HG02763 (cell line): Measurements from ENCODE around the gene PPP1R1C.
"Not testable (repeated sequence)": the region's sequence is repeated elsewhere in the genome, so short reads cannot be mapped to it uniquely, and the experiment has no call there.

ENCODE experiments used
- ATAC-seq: cut with Tn5 transposase; IDR thresholded peaks from one replicate; pipeline ENCODE4 v1.9.1; 2021; ENCODE audit warnings: mild to moderate bottlenecking, moderate library complexity; ENCODE audit not compliant: unreplicated experiment

Gene PPP1R1C, protein sequence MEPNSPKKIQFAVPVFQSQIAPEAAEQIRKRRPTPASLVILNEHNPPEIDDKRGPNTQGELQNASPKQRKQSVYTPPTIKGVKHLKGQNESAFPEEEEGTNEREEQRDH

GRCh38 chr2:181985632-181986205 is at the start of gene PPP1R1C:
PPP1R1C (plus strand) TSS chr2:181985853; CDS start chr2:181986111, 258 bp downstream.
- ATAC-seq = no peak

- no peak for ATAC-seq
These were observed 48.2 kb upstream of the PPP1R1C start for GRCh38 chr2:181937473-181937872.

DNA sequence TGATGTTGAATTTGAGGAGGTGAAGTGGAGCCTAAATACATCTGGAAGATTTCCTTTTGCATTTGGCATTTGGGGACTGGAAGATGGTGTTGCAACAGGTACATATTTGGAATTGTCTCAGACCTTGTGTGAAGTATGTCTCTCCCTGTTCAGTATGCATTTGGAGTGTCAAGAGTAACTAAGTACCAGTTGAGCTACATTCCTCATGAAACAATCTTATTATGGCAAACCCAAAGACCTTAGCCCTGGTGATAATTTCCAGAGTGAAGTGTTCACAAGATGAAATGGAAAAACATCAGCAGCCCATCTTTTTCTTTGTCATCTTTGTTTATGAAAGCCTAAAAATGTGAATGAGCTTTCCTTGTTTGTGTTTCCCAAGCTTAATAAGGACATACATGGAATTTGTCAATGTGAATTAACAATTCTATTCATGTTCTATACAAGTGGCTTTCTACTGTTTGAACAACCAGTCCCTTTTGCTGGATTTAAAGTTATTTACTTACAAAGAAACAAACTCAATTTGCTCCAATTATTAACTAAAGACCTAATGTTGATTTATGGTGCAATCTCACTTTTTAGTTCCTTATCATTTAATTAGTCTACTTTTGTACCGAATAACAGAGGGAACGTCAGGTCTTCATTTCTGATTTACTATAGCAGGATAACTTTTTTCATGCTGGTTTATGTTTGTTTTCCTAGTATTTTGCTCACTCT is 42.1 kb upstream of the PPP1R1C start:
- no peak for ATAC-seq

GRCh38 chr2:181944164-181944913 is 41.3 kb upstream of the PPP1R1C start:
- ATAC-seq = no peak

DNA sequence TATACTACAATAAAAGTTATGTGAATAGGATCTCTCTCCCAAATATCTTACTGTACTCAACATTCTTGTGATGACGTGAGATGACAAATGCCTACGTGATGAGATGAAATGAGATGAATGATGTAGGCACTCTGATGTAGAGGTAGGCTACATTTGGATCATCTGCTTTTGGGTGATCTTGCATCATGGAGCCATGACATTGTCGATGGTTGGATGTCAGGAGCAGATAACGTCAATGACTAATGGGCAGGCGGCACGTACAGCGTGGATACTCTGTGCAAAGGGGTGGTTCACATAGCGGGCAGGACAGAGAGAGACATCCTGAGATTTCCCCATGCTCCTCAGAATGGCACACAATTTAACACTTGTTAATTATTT is 40.8 kb upstream of the PPP1R1C start:
- ATAC-seq = no peak

DNA sequence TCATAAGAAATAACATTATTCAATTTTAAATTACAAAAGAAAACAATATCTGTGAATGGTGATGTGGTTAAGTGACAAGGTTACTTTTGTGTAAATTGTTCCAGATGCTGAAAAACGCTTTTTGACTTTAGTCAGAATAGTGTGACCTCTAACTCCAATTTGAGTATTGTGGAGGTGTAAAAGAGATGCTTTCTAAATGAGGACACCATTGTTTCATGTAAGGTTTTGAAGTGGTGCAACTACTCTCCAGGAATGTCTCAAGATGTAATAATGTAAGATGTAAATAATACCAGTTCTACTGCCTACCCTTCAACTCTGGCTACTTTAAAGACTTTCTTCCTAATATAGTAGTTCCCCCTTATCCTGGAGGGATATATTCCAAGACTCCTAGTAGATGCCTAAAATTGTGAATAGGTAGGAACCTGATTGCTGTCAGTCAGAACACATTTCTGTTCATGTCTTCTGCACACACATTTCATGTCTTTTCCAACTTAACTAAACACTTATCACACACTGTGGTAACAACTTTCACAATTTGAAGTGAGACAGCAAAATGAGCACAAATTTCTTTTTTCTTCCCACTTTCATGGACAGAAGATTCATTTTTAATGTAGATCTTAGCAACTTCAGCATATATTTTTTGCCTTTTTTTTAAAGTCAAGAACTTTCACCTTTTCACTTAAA is 39.1 kb upstream of the PPP1R1C start:
- ATAC-seq = no peak

DNA sequence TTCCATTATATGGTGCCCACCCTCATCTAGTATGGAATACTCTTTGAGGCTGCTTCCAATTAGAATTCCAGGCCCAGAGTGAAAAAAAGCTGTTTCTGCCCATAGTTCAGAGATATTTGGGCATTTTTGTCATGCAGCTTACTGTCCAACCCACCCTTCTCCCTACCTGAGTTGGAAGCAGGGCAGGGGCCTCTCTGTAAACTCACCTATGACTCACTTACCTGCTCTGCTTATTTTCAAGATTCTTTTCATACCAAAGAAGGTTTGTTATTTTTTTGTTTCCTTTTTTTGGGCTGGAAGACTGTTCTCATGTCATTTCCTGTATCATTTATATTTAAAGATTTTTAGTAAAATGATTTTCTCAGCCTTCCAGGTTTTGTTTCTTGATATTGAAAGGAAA is 38.4 kb upstream of the PPP1R1C start:
- ATAC-seq = no peak

DNA sequence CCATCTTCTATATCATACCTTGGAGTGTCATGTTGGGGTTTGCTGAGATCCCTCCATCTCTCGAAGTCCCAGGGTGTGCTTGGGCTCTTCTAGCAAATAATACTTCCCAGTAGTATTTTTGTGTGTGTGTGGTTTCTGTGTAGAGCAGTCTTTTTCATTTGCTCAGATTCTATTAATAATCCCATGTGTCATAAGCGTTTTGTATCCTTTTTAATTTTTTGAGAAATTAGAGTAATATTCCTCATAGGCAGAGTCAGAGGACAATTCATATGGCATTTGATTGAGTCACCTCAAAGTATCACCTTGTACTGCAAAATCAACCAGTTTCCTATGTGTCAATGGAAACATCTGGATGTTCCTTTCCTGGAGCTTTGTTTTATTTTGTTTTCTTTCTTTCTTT is 37.4 kb upstream of the PPP1R1C start:
- ATAC-seq = no peak

GRCh38 chr2:181949047-181949446 is 36.6 kb upstream of the PPP1R1C start:
- no peak for ATAC-seq

DNA sequence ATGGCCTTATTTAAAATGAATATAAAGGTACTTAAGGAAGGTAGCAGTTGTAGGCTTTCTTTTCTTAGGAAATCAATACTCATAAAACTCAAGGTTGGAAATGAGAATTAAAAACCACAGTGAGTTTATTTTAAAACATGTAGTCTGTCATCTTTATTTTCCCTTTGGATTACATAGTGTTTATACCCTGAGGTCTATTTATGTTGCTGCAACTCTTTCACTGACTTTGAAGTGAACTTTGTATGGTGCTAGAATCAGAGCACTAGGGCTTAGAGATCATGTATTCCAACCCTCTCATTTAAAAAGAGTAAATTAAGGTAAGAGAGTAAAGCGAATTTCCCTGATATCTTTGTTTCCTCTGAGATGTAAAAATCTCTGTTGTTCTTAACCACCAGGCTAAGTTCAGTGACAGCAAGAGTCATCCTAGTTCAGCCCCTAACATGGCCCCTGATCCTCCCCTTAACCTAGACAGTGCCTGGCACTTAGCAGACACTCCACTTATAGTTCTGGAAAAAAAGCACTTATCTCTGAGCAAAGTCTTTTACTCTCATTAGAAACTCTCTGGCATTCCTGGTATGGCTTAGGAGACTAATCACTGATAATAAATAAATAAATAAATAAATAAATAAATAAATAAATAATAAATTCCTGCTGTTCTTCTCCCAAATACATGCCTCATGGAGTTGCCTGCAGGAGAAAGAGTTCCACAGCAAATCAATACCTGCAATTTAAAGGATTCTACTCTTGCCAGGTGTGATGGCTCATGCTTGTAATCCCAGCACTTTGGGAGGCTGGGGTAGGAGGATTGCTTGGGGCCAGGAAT is 33.0 kb upstream of the PPP1R1C start:
- ATAC-seq = no peak

- ATAC-seq = peak; percentile 65
These were observed 31.6 kb upstream of the PPP1R1C start for GRCh38 chr2:181953881-181954537.

DNA sequence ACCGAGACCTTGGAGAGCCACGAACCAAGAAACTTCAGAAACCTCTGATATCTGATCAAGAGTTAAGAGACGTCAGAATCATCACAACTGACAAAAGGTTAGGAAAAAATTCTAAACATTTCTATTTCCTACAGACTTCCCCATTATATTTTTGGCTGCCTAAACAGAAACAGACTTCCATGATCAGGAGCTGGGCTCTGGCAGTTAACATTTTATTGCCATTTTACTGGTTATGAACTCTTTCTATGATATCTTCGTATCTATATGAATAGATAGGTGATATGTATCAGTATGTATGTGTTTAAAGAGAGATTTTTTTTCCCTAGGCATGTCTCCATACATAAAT is 31.1 kb upstream of the PPP1R1C start:
- ATAC-seq = no peak

DNA sequence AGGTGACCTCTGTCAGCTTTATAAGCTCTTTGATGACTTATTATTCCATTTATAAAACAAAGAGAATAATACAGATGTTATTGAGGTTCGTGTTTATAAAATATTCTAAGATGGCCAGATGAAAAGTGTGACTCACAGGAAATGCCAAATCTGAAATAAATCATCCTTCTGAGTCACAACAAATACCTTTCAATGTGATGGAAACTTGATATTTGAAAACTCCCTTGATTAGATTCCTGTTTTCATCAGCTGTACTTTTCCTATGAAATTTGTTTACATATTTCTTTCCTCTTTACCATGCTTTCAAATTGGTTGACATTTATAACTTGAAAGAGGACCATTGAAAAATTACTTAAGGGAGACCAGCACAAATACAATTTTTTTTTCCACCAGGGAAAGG is 30.6 kb upstream of the PPP1R1C start:
- no peak for ATAC-seq

GRCh38 chr2:181955866-181956265 is 29.8 kb upstream of the PPP1R1C start:
- not testable (repeated sequence) for ATAC-seq

DNA sequence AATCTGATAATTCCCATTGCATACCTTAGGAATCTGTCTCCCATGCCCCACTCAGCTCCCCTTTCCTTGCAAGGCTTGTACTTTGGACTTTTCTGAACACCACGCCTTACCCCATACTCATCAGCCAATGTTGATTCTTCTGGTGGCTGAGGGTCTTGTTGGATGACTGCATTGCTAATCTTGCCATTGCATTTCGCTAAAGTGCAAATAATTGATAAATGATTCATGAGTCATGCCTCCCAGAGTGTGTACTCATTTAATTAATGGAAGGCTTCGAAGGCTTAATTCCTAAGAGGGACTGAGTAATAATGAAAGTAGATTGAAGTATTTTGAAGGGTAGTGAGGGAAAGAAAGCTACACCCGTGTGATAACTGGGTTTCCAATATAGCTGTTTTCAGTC is 28.0 kb upstream of the PPP1R1C start:
- no peak for ATAC-seq

DNA sequence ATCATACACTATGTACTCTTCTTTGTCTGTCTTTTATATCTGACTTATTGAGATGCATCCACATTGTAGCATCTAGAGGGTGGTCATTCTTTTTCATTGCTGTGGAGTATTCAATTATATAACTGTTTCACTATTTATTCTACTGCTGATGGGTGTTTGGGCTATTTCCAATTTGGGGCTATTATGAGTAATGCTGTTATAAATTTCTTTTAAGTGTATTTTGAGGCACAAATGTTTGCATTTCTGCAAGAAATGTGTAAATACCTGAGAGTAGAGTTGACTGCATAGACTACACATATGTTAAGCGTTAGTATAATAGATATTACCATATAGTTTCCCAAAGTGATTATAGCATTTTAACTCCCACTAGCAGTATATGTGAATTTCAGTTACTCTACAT is 26.9 kb upstream of the PPP1R1C start:
- ATAC-seq = no peak

DNA sequence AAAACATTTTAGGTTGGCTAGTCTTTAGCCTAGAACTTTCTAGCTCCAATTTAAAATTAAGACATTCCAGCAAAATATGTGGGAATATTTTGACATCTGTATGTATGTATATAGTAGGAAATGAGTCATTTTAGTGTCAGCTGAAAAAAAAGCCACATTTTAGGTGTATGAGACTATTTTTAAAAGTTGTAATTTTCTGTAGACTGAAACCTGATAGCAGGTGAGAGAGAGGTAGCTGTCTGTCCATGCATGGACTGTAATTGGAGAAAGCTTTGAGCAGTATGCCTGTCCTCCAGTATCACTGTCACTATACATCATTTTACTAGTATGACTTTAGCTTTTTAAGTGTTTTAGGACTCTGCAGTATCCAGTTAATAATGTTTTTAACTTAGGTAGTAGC is 26.1 kb upstream of the PPP1R1C start:
- no peak for ATAC-seq

- ATAC-seq = not testable (repeated sequence)
These were observed 24.5 kb upstream of the PPP1R1C start for GRCh38 chr2:181961167-181961566.

- ATAC-seq = no peak
These were observed 23.5 kb upstream of the PPP1R1C start for GRCh38 chr2:181962142-181962541.

- no peak for ATAC-seq
These were observed 15.4 kb upstream of the PPP1R1C start for GRCh38 chr2:181970160-181970794.
